Right atrium auricular region (tissue), 2 donors: ENCODE results near the gene LDAF1. TPM values are rescaled to one million over a fixed set of nuclear protein-coding genes. Genes with fewer than 3 reads are reported as not detected.
"Not testable (repeated sequence)": the region's sequence is repeated elsewhere in the genome, so short reads cannot be mapped to it uniquely, and the experiment has no call there.

Experiments used
- DNase-seq: peaks from one replicate; pipeline ENCODE4 v3.0.0-alpha.2; 2019; ENCODE audit warnings: low spot score
- H3K27ac ChIP-seq, 2 donors: fragments of 200-600 bp; sonication (generic); 1 replicate in 1 of 2; 2 replicates in 1 of 2; pipeline ENCODE4 v1.5.1; 2016 to 2019
- H3K27me3 ChIP-seq, 2 donors: fragments of 200-600 bp; sonication (generic); one replicate each; pipeline versions ENCODE4 v1.5.1 to v1.6.0; 2017 to 2019
- H3K36me3 ChIP-seq: fragments of 200-600 bp; sonication (generic); one replicate; pipeline ENCODE4 v1.5.1; 2016
- H3K4me1 ChIP-seq, 2 donors: fragments of 200-600 bp; sonication (generic); one replicate each; pipeline versions ENCODE4 v1.5.1 to v1.6.0; 2017 to 2019
- H3K4me3 ChIP-seq, 2 donors: fragments of 200-600 bp; sonication (generic); 1 replicate in 1 of 2; 2 replicates in 1 of 2; pipeline ENCODE4 v1.5.1; 2017 to 2019; ENCODE audit warnings: mild to moderate bottlenecking in 1 of 2, moderate library complexity in 1 of 2
- H3K9me3 ChIP-seq, 2 donors: fragments of 200-600 bp; sonication (generic); one replicate each; pipeline ENCODE4 v1.5.1; 2019
- CTCF ChIP-seq, 2 donors: fragments of 200-600 bp; sonication (generic); IDR thresholded peaks; one replicate each; pipeline ENCODE4 v1.5.1; 2019; ENCODE audit warnings: antibody characterized with exemption in 2 of 2
- total RNA-seq, 2 donors: library from RNA; depleted of rRNA; stranded (reverse); fragments of >200 nt; gene quantifications; one replicate each; pipeline ENCODE4 v1.1.0, GENCODE V29; 2016

Gene LDAF1
- total RNA-seq, 2 donors from 2014 or later: 81.8 to 110 TPM

GRCh38 chr16:21126518-21126917 is 32.0 kb upstream of the LDAF1 start:
- Histone ChIP-seq H3K4me3 (no peak overlapping the region), H3K27me3 (no peaks in the 10 kb centered on the region), H3K4me1 (no peaks in the 10 kb centered on the region), H3K9me3 (no peaks in the 10 kb centered on the region), H3K36me3 (no peaks in the 10 kb centered on the region), H3K27ac (no peak overlapping the region)
- no peak for DNase-seq
- TF ChIP-seq CTCF (IDR thresholded peaks at IDR 0.05): no peak

- H3K27me3 ChIP-seq: no peaks in the 10 kb centered on the region
- no peaks in the 10 kb centered on the region for H3K9me3 ChIP-seq
- no peak overlapping the region for H3K27ac ChIP-seq
- TF ChIP-seq CTCF (IDR thresholded peaks at IDR 0.05): no peak
- H3K4me3 ChIP-seq: no peak overlapping the region
- no peak for DNase-seq
- H3K36me3 ChIP-seq: no peaks in the 10 kb centered on the region
- H3K4me1 ChIP-seq: no peaks in the 10 kb centered on the region
Observed at GRCh38 chr16:21128991-21129390, 29.5 kb upstream of the LDAF1 start.

GRCh38 chr16:21130811-21131210 is 27.7 kb upstream of the LDAF1 start:
- no peak for TF ChIP-seq CTCF (IDR thresholded peaks at IDR 0.05)
- Histone ChIP-seq H3K4me3 (no peak overlapping the region), H3K27me3 (no peaks in the 10 kb centered on the region), H3K27ac (no peak overlapping the region), H3K4me1 (no peaks in the 10 kb centered on the region), H3K36me3 (no peaks in the 10 kb centered on the region), H3K9me3 (no peaks in the 10 kb centered on the region)
- no peak for DNase-seq

GRCh38 chr16:21134053-21134452 is 24.4 kb upstream of the LDAF1 start:
- no peak overlapping the region for H3K4me3 ChIP-seq
- no peaks in the 10 kb centered on the region for H3K36me3 ChIP-seq
- H3K9me3 ChIP-seq: no peaks in the 10 kb centered on the region
- no peak for TF ChIP-seq CTCF (IDR thresholded peaks at IDR 0.05)
- no peak overlapping the region for H3K27ac ChIP-seq
- no peaks in the 10 kb centered on the region for H3K4me1 ChIP-seq
- no peak for DNase-seq
- H3K27me3 ChIP-seq: no peaks in the 10 kb centered on the region

- H3K27ac ChIP-seq: no peak overlapping the region
- no peaks in the 10 kb centered on the region for H3K36me3 ChIP-seq
- H3K4me1 ChIP-seq: peaks cover 0 to 6% of the 10 kb centered on the region in 2 donors
- H3K4me3 ChIP-seq: no peak overlapping the region
- H3K9me3 ChIP-seq: peaks cover 0 to 7% of the 10 kb centered on the region in 2 donors
- DNase-seq: no peak
- H3K27me3 ChIP-seq: no peaks in the 10 kb centered on the region
- TF ChIP-seq CTCF (IDR thresholded peaks at IDR 0.05): no peak
Observed at GRCh38 chr16:21145738-21146137, 12.7 kb upstream of the LDAF1 start.

GRCh38 chr16:21150375-21151001 is 8.0 kb upstream of the LDAF1 start, which contains the start of gene DNAH3:
Gene DNAH3, minus strand, starts transcription at chr16:21150846. Its CDS starts 527 bp downstream, at chr16:21150319.
- Histone ChIP-seq H3K4me1 (peaks cover 0 to 7% of the 10 kb centered on the region in 2 donors), H3K36me3 (no peaks in the 10 kb centered on the region), H3K27ac (no peak within 1 kb of the TSS), H3K4me3 (no peak within 1 kb of the TSS), H3K9me3 (no peaks in the 10 kb centered on the region), H3K27me3 (no peaks in the 10 kb centered on the region)
- no peak for DNase-seq
- no peak for TF ChIP-seq CTCF (IDR thresholded peaks at IDR 0.05)

GRCh38 chr16:21152160-21153030 is 6.1 kb upstream of the LDAF1 start:
- H3K27ac ChIP-seq, H3K36me3 ChIP-seq, DNase-seq: not testable (repeated sequence)

GRCh38 chr16:21153124-21153729 is 5.2 kb upstream of the LDAF1 start:
- not testable (repeated sequence) for H3K36me3 ChIP-seq, H3K4me3 ChIP-seq, H3K27me3 ChIP-seq, H3K27ac ChIP-seq, DNase-seq, H3K9me3 ChIP-seq
- peaks cover 0 to 23% of the 10 kb centered on the region in 2 donors for H3K4me1 ChIP-seq

More at GRCh38 chr16:21152160-21153030, 6.1 kb upstream of the LDAF1 start:
- H3K4me1 ChIP-seq: peaks cover 0 to 14% of the 10 kb centered on the region in 2 donors
- not testable (repeated sequence) for H3K4me3 ChIP-seq, H3K9me3 ChIP-seq, H3K27me3 ChIP-seq
